GM21447 (cell line): ENCODE results near the gene TPST2.
"Not testable (repeated sequence)": the region's sequence is repeated elsewhere in the genome, so short reads cannot be mapped to it uniquely, and the experiment has no call there.

ENCODE experiments used
- ATAC-seq: cut with Tn5 transposase; IDR thresholded peaks from one replicate; pipeline ENCODE4 v1.9.1; 2021; ENCODE audit not compliant: unreplicated experiment

TPST2 gene

DNA sequence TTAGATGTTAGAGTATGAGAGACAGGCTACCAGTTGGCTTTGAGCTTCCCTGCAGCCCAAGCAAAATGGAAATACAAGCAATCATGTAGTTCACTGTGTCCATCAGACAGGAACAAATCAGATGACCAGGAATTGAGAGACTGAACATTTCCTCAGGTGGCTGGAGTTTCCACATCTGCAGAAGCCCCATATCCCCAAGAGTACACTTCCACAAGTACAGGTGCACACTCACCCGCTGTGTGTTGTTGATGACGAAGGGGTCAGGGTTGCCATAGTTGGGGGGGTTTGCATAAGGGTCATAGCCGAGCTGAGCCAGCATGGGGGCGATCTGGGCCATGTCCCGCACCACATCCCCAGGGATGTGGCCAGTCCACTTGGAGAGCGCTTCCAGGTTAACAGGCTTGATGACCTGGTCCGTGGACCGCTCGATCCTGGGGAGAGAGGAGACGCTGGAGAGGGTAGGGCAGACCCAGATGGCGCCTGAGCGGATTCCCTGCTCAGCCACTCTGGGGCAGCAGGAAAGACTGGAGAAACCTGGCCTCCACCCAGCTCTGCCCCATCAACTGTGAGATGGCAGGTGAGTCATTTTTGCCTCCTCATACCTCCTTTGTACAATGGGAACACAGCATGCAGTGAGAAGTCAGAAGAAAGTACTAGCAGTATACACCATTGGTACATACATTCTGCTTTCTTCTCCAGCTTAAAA, 53.7 kb downstream of the TPST2 start:
- ATAC-seq = no peak

DNA sequence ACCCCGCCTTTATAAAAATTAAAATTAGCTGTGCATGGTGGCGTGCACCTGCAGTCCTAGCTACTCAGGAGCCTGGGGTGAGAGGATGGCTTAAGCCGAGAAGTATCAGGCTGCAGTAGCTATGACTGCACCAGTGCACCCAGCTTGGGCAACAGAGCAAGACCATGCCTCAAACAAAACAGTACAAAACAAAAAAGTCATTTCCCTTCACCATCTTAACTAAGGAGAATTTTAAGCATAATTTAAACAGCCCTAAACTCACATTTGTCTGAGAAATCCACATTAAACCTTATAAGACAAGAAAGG, 54.4 kb downstream of the TPST2 start:
- no peak for ATAC-seq

DNA sequence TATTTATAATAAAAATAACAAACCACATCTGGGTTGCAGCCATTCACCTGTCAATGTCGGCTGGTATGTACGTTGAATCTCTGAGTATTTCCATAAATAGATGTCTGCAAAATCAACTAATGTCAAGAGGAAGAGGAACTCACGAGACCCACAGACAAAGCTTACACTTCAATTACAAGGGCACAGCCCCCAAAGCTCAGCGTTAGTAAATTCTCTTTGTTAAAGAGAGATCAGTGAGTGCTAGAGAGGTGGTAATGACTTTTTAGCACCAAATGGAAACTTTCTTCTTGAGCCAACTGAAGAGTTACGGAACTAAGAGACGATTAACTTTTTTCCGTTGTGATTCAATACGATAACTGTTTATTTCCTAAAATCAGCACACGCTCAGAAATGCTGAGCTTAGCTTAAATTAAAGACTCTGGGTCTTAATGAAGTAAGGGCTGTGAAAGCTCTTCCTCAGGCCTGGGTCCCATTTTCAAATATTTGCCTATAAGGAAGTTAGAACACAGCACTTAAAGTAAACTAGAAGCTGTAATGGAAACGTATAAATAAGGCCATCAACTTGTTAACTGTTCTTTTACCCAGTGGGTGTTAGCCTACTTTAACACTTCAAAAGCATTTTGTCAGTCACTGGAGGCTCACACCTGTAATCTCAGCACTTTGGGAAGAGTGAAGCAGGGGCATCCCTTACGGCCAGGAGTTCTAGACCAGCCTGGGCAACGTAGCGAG, 54.9 kb downstream of the TPST2 start:
- no peak for ATAC-seq

DNA sequence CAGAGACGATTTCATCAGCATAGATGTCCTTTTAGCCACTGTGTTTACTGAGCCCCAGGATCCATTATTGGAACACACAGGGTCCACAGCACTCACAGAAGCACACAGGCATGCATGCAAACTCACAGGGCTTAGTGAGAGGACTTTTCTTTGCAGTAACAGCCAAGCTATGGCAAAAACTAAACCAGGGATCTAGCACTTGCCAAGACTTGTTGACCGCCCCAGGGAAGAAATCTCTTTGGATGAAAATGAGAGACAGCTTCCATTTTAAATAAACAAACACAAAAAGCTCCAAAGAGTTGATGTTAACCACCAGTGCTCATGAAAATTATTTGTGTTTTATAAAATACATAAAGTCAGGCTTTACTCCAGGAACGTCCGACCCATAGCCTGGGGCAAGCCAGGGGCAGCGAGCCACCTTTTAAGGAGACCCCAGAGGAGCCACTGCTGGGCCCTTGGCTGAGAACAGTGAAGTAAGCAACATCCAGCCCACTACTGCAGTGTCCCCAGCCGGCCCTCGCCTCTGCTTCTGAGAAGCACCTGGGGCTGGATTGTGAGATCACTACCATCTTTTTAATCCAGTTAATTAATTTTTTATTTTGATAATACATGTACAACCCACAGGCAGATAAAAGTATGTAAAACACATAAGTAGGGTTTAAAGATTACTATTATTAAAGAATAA, 55.6 kb downstream of the TPST2 start:
- no peak for ATAC-seq

DNA sequence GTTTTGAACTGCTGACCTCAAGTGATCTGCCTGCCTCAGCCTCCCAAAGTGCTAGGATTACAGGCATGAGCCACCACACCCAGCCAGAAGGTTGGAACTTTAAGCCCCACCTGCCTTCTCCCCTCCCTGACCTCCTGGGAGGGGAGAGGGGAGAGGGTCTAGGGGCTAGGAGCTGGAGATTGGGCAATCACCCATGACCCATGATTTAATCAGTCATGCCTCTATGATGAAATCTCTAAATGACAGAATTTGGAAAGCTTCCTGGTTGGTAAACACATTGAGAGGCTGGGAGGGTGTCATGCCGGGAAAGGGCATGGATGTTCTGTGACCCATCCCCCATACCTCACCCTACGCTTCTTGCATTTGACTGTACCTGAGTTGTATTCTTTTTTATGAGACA, 60.6 kb downstream of the TPST2 start:
- no peak for ATAC-seq

DNA sequence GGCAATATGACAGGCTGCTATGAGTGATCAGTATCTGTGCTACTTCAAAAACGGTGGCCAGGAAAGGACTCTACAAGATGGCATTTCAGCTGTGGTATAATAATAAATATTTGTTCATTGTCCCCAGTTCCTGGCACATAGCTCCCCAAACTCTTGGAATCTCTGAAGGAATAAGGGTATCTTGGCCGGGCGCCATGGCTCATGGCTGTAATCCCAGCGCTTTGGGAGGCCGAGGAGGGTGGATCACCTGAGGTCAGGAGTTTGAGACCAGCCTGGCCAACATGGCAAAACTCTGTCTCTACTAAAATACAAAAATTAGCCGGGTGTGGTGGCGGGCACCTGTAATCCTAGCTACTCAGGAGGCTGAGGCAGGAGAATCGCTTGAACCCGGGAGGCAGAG, 61.4 kb downstream of the TPST2 start:
- ATAC-seq = not testable (repeated sequence)

DNA sequence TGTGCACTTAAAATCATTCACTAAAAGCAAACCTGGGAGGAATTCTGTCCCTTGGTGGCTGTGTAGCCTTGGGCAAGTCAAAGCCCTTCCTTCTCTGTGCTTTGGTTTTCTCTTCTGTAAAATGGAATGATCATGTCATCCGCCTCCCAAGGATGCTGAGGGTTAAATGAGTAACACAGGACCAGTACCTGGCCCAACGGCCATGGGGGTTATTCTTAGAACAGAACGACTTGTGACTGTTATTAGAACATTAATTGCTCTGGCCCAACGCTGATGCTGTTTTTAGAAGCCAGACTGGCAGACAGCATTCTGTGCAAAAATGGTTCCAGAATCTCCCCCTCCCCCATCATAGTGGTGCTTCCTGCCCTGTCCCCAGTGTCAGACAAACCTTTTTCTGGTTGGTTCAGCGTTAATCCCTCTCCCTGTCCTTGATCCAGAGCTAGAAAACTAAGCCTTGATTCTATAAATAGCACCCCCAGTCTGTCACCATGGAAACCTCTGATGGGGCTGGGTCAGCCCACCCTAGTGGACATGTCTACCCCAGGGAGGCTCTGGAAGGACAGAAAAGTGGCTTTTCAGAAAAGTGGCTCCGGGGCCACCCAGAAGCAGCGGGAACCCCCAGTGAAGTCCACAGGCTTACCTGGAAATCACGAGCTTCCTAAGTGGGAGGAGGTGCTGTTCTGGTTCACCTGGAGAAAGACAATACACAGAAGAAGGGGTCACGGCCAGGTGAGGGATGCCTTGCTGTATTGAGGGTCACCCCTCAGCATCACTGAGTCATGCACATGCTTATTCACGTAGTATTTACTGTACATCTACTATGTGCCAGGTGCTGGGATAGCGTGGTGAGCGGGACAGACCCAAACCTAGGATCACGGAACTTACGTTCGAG, 62.1 kb downstream of the TPST2 start:
- ATAC-seq = no peak

DNA sequence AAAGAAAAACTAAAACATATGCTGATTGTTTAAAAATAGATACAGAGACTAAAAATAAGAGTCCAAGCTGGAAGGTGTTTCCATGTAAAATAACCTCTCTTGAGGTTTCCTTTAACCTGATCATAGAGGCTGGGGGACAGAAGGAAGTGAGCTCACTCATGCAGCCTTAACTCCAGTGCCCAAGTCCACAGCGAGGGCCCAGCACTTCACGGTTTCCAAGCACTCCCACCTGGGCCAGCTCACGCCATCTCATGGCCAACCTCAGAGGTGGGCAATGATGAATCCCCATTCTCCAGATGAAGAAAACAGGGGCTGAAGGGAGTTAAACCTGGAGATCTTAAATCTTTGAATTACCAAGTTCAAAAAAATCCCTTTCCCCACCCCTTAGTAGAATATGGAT, 62.8 kb downstream of the TPST2 start:
- no peak for ATAC-seq

DNA sequence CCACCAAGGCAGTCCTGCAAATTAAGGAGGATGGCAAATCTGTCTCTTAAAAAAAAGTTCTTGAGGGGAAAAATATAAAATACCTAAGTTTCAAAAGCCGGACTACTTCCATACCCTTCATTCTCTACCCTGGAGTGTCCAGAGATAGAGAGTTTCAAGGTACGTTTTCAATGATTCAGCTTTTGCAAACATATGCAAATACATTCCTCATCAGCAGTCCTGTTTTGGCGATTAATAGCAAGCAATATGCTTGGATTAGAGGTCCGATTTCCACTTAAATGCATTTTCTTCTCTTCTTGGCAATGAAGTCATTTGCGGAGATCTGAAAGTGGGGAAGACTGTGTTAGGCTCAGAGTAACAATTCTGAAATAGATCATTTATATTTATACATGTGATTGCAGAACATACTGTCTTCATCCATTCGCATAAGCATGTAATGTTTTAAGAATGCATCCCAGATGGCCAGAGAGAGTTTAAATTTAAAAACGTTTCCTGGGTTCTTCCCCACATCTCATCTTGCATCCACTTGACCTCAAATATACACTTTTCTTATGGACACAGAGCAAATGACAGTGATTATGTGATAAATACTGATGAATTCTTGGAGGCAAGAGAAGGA, 63.9 kb downstream of the TPST2 start:
- no peak for ATAC-seq

DNA sequence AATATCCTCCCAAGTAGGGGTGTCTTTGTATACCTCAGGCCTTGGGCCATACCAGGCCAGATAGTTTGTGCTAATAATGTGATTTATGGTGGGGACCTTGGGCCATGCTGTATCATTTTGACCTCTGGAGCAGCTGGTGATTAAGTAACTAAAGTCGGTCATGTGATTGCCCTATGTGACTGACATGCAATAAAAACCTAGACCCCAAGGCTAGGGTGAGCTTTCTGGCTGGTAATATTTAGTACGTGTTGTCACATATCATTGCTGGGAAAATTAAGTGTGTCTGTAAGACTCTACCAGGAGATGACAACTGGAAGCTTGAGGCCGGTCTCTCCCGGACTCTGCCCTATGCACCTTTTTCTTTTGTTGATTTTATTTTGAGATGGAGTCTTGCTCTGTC, 65.1 kb downstream of the TPST2 start:
- ATAC-seq = no peak

DNA sequence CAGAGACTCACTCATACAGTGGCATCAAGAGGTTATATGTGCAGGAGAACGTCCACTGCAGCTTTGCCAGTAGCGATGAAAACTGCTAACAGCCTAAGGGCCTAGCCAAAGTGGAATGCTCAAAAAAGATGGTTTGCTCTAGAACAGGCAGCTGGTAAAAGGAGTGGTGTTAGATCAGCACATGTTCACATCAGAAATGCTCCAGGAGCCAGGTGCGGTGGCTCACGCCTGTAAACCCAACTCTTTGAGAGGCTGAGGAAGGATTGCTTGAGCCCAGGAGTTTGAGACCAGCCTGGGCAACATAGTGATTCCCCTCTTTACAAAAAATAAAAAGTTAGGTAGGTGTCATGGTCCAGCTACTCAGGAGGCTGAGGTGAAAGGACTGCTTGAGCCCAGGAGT, 67.3 kb downstream of the TPST2 start:
- ATAC-seq = no peak

DNA sequence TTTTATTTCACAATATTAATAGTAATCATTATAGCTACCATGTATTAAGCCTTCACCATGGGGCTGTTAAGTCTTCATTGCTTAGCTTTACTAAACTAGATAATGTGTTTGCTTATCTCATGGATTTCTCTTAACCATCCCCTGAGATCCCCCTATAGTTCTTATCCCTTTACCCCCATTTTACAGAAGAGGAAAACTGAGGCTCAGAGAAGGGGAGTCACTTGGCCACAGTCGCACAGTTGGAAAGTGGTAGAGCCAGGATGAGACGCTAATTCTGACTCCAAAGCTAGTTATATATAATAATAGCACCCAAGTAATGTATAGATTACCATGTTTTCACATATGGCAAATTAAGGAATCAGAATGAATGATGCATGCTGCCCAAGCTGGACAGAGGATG, 67.9 kb downstream of the TPST2 start:
- no peak for ATAC-seq

DNA sequence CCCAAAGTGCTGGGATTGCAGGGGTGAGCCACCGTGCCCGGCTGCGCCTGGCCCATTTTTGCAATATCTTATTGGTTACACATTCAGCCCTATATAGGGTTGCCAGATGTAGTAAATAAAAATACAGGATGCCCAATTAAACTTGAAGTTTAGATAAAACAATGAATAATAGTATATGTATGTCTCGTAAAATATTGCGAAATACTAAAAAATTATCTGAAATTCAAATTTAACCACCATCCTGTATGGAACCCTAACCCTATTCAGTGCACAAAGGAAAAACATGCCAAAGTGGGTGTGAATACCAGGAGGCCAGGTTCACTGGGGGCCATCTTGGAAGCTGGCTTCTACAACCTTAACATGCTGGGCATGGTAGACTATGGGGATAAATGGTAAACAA, 72.5 kb downstream of the TPST2 start:
- no peak for ATAC-seq

DNA sequence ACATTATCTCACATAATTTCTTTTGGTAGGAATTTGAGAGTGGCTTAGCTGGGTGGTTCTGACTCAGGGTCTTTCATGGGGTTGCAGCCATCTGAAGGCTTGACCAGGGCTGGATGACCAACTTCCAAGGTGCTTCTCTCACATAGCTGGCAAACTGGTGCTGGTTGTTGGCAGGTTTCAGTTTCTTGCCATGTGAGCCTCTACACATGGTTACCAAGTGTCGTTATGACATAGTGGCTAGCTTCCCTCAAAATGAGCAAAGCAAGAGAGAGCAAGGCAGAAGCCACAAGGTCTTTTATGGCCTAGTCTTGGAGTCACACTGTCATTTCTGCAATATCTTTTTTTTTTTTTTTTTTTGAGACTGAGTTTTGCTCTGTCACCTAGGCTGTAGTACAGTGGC, 73.4 kb downstream of the TPST2 start:
- no peak for ATAC-seq

DNA sequence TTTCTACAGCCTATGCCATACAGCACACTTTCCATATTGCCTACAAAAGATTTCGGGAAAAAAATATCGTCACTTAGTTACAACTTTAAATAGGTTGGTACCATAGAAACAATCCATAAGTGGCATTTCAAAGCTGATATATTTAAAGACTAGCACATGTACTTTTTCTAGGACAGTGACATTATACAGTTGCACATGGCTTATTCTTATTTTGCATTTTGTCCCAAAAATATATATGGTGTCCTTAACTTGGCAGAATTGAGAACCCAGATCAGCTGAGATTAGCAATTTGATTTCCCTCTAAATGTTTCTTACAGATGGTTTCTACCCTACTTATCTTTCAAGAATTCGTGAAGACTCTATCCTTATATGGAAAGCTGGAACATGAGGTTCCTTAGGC, 74.0 kb downstream of the TPST2 start:
- no peak for ATAC-seq

DNA sequence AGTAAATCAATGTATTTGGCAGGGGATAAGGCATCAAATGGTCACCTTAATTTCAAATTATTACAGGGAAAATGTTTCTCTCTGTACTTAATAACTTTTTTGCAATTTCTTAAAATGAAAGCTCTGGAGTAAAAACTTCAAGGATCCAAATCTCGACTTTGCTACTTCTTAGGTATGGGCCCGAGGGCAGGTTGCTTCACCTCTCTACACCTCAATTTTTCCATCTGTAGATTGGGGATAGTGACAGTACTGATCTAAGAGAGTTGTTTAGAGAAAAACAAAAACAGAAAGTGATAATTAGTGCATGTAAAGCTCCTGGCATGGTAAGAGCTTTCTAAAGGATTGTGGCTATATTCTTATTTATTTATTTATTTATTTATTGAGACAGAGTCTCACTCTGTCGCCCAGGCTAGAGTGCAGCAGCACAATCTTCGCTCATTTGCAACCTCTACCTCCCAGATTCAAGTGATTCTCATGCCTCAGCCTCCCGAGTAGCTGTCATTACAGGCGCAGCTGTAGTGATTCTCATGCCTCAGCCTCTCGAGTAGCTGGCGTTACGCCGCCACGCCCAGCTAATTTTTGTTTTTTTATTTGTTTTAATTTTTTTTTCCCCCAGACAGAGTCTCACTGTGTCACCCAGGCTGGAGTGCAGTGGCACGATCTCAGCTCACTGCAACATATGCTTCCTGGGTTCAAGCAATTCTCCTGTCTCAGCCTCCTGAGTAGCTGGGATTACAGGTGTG, 75.3 kb downstream of the TPST2 start:
- no peak for ATAC-seq

DNA sequence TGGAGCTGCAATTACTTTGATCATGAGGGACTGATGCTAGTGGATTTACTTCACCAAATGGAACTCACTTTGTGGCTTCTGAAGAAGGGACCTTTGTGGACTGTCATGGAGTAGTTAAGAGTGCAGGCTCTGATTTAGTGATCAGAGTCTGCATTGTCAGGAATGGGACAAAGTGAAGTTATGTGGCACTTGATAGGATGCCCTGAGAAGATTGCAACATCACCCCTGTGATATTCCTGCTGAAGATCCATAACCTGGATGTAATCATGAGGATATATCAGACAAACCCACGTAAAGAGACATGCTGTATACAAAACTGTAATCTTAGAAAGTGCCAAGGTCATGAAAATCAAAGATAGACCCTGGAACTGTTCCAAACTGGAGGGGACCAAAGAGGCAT, 76.1 kb downstream of the TPST2 start:
- no peak for ATAC-seq

DNA sequence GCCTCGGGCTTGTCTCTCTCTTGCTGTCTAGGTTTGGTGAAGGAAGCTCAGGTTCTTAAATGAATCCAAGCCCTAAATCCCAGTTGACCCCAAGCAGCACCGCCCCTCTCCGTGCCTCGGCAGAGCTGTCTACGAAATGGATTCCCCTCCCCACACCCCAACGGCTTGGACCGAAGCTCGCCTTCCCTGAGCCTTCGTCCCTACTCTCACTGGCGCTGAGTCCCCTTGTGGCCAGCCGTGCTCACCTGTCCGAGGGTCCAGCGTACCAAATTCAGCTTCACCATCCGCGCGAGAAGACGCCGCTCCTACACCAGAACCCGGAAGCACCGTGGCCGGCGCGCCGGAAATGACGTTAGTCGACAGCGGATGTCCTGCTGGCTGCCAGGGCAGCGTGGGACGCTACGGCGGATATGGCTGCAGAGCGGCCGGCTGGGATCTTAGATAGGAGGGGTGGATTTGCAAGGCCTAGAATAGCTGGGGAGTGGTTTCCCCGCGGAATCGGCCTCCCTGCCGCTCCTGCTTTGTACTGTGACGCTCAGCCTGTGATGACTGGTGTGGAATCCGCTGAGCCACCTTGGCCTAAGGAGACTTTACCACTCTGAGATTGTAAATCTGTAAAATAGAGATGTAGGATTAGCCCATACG, 77.7 kb downstream of the TPST2 start, which contains the start of gene TFIP11:
Gene TFIP11, minus strand, starts transcription at position 325 of the 645 bp plus-strand sequence. CDS start 2,201 bp downstream, outside the sequence.
- peak; percentile 92 for ATAC-seq

DNA sequence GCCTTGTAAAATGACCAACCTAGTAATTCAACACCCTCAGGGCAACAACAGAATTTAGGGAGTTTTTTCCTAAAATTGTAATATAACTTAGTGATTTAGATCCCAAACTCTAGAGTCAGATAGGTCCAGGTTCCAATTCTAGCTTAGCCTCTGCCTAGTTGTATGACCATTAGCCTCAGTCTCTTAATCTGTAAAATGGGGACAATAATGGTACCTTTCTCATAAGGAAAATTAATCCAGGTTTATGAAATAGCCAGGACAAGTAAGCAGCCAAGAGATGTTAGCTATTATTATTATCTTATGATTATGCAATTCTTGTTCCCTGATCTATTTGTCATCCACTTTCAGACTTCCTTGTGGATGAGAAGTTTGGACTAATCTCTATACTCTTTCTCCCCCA, 81.8 kb downstream of the TPST2 start:
- no peak for ATAC-seq

DNA sequence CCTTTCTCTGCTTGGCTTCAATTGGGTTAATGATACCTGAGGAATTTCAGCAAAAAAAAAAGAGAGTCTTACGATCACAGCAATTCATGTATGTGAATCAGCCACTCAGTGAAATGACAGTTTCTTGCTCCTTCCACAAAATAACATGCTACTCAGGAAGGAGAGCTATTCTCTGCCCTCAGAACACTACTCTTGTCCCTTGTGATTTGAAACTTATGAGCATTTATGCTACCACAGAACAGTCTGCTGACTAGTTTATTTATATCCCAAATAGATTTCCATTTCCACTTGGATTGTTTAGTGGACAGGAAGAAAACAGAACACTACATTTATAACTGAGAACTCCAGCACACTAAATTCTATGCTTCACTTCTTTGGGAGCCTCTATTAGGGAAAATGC, 86.2 kb downstream of the TPST2 start:
- no peak for ATAC-seq
